Activated CD4-positive, CD25-positive, alpha-beta regulatory T cell treated with anti-CD3 and anti-CD28 coated beads, Interleukin-2, amount 50 U/mL, for 72 hours (primary cell): ENCODE data around the gene ANKRD29.
"Not testable (repeated sequence)": the region's sequence is repeated elsewhere in the genome, so short reads cannot be mapped to it uniquely, and the experiment has no call there.

Source experiments
- DNase-seq: peaks from one replicate; pipeline ENCODE4 v3.0.0; 2021

ANKRD29 gene

GRCh38 chr18:23578891-23579653 is 83.6 kb downstream of the ANKRD29 start:
- DNase-seq = no peak

- no peak for DNase-seq
Measured at GRCh38 chr18:23578067-23578701, 84.5 kb downstream of the ANKRD29 start.

GRCh38 chr18:23577521-23577920 is 85.2 kb downstream of the ANKRD29 start:
- not testable (repeated sequence) for DNase-seq

- DNase-seq = no peak
Measured at GRCh38 chr18:23575309-23575651, 87.4 kb downstream of the ANKRD29 start.

GRCh38 chr18:23574611-23575308 is 88.0 kb downstream of the ANKRD29 start:
- DNase-seq = no peak

- peak; percentile 42 for DNase-seq
Measured at GRCh38 chr18:23573626-23574431, 88.9 kb downstream of the ANKRD29 start.

GRCh38 chr18:23573020-23573419 is 89.7 kb downstream of the ANKRD29 start:
- DNase-seq = no peak

GRCh38 chr18:23572570-23572969 is 90.1 kb downstream of the ANKRD29 start:
- DNase-seq = no peak

GRCh38 chr18:23572012-23572411 is 90.7 kb downstream of the ANKRD29 start:
- DNase-seq = no peak

GRCh38 chr18:23570912-23571504 is 91.7 kb downstream of the ANKRD29 start:
- DNase-seq = no peak

- no peak for DNase-seq
Measured at GRCh38 chr18:23569299-23570063, 93.2 kb downstream of the ANKRD29 start.

- no peak for DNase-seq
Measured at GRCh38 chr18:23568281-23569138, 94.2 kb downstream of the ANKRD29 start.

- DNase-seq = no peak
Measured at GRCh38 chr18:23567671-23568070, 95.0 kb downstream of the ANKRD29 start.

- DNase-seq = no peak
Measured at GRCh38 chr18:23565916-23566547, 96.7 kb downstream of the ANKRD29 start.

- no peak for DNase-seq
Measured at GRCh38 chr18:23563377-23564043, 99.2 kb downstream of the ANKRD29 start.

- DNase-seq = no peak
Measured at GRCh38 chr18:23560186-23560585, 102.5 kb downstream of the ANKRD29 start.

- DNase-seq = not testable (repeated sequence)
Measured at GRCh38 chr18:23557511-23557910, 105.2 kb downstream of the ANKRD29 start.

- DNase-seq = no peak
Measured at GRCh38 chr18:23556145-23556780, 106.4 kb downstream of the ANKRD29 start.

GRCh38 chr18:23553887-23554286 is 108.8 kb downstream of the ANKRD29 start:
- no peak for DNase-seq
